ENCODE measurements around the gene PPIE.
A peak's percentile ranks its signal among the peaks of the same experiment; 100 is the strongest.

PPIE gene

DNA sequence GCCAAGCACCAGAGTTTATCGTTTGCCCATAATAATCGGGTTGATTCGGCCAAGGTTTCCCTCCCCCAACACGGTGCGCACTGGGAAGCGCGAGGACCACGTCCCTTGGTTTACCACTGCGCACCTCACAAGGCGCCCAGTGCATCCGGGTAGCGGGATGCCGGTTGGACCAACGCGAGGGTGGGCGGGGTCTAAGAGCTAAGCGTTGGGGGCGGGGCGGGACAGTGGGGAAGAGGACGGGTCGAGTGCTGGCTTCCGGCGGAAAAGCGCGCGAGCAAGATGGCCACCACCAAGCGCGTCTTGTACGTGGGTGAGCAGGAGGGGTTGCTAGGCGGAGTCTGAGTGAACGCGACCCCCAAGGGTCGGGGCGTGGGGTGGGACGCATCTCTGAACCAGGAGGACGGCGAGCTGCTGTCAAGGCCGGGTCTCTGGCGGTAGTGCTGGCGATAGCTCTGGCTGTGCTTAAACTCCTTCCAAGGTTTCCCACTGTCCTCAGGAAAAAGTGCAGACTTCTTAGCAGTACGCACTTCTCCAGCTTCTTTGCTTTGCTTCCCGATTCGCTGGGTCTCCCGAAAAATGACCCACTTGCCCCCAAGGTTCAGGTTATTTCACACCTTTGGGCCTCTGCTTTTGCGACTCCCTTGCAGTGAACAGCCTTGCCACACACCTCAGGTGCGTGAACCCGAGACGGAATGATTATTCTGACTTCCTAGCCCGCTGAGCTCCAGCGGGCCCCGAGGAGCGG is at the start of gene PPIE:
Gene PPIE, plus strand, starts transcription at position 261 of the 745 bp plus-strand sequence. Its CDS starts 19 bp downstream, at position 280.
- DNase-seq (ENCODE audit: low read depth) = peak; percentile 96

DNA sequence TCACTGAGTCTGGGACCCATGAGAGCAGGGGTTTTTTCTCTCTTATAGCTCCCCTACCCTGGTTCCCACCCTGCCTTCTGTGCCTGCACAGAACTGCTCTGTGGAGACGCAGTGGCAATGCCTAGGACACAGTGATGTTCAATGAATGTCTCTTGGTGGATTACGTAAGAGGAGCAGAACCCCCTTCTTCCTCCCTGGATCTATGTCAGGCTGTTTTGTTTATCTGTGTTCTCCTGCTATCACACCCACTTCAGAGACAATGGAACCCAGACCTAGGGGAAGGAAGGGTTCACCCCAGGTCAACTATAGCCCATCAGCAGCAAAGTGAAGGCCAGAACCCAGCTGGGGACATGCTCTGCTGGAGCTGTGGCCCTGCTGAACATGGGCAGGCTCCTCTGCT is 49.5 kb upstream of the PPIE start:
- DNase-seq (ENCODE audit: low read depth) = no peak

DNA sequence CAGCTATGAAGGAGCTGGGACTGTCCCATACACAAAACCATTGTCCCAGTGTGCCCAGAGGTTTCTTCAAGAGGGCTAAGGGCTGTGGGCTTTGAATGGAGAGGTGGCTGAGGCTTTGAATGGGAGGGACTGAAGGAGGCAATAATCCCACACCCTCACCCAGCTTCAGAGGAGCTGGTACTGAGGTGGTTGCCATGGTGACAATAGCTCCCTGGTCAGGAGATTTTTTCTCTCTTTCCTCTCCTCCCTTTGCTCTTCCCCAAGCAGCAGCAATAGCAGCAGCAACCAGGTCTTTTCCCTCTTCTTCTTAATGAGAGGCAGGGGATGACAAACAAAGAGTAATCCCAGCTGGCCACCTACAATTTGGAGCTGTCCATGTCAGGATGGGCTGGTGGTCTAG is 49.0 kb upstream of the PPIE start:
- DNase-seq (ENCODE audit: low read depth) = no peak

DNA sequence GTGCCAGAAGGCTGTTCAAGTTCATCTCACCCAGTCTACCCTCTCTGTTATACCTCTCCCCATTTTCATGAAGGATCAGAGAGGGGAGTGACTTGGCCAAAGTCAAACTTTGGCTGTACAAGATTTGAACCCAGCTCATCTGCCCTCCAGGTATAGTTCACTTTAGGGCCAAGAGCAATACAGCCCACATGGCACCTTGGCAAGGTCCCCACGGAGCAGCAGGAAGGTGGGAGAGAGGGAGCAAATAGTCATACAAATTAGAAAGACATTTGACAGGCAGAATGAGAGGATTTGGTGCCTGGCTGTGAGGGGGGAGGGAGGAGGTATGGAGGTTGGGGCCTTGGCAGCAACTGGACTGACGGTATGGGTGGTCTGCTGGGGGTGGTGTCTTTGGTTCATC is 48.5 kb upstream of the PPIE start:
- DNase-seq (ENCODE audit: low read depth) = no peak

DNA sequence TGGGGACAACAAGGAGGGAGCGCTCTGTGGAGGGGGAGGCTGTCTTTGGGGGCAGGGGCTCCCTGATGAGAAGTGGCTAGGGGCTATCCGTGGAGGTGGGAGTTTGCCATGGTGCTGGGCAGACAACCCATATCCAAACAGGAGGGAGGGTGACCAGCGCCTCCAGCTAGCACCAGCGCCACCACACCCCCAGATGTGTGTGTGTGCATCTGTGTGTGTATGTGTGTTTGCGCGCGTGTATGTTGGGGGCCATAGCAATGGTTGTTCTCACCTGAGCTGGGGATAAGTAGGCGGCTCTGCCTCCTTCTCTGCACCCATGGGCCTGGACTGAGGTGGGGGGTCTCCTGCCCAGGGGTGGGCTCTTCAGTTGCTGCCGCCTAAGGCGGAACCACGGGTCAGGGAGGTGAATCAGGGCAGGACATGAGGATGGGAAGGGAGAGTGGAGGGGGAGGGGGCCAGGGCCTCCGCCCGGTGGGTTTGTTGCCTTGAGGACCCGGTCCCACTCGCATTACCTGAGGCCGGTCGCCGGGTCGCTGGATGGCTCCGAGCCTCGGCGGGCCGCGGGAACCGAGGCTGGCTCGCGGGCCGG is 47.8 kb upstream of the PPIE start:
- DNase-seq (ENCODE audit: low read depth) = no peak

DNA sequence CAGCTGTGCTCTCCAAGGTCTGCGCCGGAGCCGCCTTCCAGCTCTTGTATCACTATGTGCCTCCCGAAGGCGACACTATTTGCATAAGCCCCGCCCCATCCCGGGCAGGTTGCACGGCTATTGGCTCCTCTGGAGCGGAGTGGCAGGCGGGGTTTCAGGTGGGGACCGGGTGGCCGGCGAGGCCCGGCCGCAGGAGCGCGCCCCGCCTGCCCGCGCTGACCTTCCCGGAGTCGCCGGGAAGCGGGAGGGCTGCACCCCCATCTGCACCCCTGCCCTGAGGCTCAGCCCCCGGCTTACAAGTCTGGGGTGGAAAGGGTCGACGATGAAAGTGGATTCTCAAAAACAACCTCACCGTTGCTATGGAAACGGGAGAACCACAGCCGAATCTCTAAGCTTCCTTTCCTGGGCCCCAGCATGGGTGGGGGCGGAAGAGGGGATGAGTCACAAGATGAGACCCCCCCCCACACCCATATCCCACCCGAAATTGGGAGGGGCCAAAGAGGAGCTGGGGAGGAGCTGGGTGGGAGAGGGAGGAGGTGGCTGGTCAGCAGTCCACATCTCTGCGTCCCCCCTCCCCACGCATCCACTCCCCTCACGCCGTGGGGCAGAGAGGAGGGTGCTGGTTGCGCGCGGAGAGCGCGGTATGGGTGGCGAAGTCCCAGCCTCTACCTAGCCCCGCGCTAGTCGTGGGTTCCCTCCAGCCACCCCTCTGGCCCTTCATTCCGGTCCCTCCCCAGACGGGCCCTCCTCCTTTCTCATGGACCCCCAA is 47.1 kb upstream of the PPIE start, which contains the start of gene HPCAL4:
Gene HPCAL4, minus strand, starts transcription at position 51 of the 769 bp plus-strand sequence. CDS start 6,830 bp downstream, outside the sequence.
- peak; percentile 87 for DNase-seq (ENCODE audit: low read depth)

DNA sequence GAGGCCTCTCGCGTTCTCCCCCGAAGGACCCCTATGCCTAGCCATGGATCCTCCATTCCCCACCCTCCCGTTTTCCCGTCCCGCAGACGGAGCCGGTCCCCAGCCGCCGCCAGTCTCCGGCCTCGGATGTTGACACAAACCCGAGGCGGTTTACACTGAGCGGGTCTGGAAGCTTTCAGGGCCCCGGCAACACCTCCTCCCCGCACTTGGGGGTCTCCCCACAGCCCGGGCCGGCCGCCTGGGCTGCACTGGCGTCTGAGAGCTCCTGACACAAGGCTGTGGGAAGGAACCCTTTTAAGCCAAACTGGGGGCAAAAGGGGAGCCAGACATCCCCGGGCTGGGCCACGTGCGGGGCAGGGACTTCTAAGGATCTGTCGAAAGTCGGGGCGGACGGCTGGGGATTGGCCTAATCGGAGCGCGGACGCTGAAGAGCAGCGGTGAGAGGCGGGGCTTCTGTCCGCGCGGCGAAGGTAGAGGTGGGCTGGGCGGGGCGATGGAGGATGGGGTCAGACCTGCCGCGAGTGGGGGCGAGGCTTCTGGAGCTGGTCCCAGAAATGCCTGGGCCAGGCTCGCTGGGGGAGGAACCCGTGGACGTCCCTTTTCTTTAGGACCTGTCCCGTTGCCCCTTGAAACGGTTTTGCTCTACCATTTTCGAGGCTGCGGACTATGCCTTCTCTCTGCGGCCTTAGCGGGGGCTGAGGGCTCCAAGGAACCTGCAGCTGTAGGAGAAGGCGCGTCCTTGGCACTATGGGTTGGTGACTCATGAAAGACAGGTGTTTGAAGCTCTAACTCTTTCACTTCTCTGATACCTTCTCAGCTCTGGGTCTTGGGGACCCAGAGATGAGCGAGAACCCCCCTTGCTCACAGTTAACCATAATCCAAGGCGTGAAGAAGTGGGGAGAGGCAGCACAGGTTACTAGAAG is 46.3 kb upstream of the PPIE start:
- DNase-seq (ENCODE audit: low read depth) = no peak

DNA sequence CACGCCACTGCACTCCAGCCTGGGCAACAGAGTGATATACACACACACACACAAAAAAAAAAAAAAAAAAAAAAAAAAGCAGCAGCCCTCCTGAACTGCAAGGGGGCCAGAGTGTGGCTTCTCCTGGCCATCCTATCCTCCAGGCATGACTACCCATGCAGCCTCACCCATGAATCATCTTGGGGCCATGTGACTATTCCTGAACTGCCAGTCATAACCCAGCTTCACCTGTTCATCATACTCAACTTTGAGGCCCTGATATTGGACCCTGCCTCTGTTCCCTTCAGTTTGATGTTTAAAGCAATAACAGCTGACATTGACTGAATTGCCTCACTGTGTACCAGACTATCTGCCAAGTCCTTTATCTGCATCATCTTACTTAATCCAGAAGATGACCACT is 44.7 kb upstream of the PPIE start:
- DNase-seq (ENCODE audit: low read depth) = no peak

DNA sequence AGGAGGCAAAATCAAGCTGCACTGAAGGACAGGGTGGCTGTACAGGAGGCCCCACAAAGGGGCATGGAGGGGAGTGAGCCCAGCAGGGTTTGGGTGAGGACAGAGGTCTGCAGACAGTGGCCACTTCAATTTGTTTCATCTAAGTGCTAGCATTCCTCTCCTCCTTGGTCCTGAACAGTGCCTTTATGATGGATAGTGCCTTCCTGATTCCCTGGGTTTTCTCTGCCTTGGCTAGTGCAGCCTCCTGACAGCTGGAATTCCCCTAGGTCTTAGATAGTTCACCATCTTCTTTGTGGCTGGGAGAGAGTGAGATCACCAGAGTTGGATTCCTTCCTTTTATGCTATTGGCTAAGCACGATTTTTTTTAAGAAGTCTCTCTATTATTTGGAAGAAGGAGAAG is 43.7 kb upstream of the PPIE start:
- DNase-seq (ENCODE audit: low read depth) = no peak

DNA sequence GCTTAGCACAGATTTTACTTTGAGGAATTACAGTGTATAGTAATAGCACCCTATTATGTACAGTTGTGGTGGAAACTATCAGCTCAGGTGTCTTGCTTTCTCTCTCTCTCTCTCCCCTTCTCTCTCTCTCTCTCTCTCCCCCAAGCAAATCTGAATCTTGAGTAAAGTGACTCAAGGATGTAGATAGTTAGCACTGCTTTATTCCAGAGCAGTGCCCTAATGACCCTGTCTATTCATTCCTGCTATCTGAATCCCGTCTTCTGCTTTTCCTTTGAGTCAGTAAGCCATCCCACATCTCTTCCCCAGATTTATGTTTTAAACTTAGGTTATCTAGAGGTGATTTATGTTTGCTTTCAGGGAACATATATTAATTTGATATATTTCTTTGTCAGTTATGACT is 42.2 kb upstream of the PPIE start:
- DNase-seq (ENCODE audit: low read depth) = no peak

DNA sequence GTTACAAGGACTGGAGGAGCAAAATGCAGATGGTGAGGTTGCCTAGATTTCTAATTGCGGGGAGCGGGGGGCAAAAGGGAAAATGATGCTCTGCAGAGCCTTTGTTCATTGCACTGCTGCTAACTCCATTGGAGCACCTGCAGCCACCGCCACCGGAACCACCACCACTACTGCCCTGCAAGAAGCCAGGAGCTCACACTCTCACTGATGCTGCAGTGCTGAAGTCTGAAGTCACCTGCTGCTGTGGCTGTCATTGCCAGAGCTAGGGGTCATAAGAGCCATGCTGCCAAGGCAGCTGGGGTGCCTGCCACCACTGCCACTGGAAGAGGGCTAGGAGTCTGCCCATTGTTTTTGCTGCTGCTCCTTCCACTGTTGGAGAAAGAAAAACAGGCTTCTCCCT is 40.1 kb upstream of the PPIE start:
- no peak for DNase-seq (ENCODE audit: low read depth)

DNA sequence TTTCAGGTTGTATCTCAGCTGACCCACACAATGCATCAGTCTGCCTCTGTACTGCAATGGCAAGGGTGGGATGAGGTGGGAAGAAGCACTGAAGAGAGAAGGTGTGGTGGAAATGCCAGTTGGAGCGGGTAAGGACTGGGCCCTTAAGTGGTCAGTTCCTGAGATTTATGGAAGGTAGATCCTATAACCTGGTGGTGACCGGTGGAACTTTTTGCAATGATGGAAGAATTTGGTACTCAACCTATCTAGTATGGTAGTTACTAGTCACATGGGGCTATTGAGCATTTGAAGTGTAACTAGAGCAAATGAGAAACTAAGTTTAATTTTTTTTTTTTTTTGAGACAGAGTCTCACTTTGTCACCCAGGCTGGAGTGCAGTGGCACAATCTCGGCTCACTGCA is 39.3 kb upstream of the PPIE start:
- no peak for DNase-seq (ENCODE audit: low read depth)

DNA sequence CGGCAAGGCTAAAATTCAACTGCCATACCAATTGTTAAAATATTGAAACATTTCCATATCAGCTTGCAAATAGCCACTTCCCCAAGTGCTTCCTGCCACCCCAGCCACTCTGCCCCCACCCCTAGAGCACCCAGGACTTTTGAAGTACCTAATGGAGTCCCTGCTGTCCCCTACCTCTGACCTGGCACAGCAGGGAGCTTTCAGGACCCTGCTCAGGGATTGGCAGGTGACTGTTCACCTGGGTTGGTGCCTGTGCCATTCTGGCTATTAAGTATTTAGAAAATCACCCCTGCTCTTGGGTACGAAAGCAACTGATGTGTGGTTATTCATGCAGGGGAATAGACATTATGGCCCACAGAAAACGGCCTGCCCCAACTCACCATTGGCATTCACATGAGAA is 38.3 kb upstream of the PPIE start:
- DNase-seq (ENCODE audit: low read depth) = no peak

DNA sequence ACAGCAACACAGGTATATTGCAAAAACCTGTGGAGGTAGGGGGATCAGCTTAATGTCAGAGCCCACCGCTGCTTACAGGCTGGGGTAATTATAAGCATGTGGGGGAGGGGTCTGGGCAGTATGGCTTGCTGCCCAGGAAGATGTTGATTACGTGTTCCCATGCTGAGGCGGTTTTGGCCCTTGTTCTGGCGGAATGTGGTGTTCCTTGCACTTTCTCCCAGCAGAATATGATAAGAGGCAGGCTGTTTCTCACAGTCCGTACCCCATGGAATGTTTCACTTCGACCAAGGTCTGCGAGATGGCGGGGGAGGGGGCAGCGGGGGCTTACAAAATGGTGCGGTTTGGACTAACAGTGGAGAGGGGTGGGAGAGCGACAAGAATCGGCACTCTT is 37.6 kb upstream of the PPIE start:
- no peak for DNase-seq (ENCODE audit: low read depth)

DNA sequence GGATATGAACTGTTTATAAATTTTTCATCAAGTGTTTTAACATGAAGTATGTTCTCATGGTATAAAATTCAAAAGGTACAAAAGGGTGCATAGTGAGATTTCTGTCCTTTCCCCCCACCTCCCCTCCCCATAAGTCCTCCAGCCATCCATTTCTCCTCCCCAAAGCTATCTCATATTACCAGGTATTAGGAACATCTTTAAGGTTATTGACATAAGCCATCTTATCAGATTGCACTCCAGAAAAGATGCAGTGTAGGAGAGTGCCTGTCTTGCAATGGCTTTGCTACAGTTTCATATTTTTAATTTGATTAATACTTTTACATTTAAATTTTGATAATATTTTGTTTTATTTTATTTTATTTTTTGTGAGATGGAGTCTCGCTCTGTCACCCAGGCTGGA is 33.9 kb upstream of the PPIE start:
- DNase-seq (ENCODE audit: low read depth) = no peak

DNA sequence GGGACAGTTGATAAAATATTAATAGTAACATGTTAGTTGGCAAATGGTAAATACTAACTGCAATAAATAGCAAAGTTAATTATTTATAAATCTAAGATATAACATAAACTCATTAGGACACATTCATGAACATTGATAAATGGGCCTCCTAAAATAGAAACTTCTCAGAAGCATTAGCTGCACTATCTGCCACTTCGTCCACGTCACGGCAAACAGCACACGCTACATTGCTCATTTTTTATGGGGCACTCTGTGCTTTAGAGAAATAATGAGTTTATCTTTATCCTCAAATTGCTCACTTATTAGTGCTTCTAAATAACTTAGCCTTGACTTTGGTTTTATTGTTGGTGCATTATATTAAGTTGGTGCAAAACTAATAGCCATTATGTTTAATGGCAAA is 31.2 kb upstream of the PPIE start:
- no peak for DNase-seq (ENCODE audit: low read depth)

DNA sequence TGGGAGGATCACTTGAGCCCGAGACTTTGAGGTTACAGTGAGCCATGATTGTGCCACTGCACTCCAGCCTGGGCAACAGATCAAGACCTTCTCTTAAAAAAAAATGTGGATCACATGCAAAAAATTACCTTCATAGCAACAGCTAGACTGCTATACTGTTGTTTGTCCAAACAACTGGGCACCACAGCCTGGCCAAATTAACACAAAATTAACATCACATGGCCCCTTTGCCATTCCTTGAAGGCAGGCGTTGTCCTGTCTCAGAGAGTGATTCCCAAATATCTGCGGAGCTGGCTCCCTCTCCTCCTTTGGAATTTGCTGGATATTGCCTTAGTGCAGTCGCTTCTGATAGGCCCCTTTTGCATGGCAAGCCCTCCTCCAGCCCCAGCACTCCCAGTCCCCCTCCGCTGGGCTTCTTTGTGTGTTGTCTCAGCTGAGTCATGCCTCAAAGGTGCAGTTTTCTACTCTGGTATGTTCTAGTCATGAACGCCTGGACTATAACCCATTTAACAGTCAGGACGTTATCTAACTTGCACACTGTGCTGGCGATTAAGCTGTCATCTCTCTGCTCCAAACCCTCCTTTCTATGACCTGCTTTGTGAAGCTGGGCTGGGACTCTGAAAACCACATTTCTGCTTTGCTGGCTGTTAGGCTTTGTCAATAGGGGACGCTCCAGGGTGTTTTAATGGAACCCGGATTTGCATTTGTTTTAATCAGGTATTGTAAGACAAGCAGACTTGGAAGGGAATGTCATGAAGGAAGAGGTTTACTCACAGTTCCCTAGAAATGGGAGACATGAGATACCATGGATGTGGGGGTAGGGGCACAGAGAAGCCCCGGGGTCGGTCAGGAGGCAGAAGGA is 27.3 kb upstream of the PPIE start:
- no peak for DNase-seq (ENCODE audit: low read depth)

DNA sequence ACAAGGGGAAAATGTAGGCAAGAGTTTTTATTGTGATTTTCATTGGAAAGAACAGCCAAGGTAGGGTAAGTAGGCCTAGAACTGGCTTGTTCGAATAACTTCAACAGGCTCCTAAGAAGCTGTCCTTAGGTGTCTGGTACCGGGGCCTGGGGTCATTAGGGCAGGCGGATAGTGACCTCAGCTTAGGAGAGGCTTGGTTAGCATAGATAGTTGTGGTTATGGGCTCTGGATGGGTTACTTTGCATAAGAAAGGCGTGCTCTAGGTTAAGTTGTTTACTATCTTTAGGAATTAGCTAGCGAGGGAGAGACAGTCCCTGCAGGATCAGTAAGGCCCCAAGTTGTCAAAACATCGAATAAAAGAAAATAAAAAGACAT is 26.7 kb upstream of the PPIE start:
- no peak for DNase-seq (ENCODE audit: low read depth)

DNA sequence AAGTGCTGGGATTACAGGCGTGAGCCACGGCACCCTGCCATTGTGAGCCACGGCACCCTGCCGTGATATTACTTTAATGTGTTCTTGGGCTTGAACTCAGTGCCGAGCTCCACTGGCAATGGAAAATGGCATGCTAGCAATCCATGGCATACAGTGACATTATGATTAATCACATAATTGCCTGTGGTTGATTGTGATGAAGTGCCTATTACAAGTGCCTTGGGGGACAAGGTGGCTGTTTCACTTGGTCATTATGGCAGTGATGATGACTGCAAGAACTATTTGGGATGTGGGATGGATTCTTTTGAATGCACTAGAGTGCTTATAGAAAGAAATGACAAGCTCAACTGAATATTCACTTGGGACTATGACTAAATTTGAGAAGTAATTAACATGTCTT is 25.1 kb upstream of the PPIE start:
- DNase-seq (ENCODE audit: low read depth) = no peak

DNA sequence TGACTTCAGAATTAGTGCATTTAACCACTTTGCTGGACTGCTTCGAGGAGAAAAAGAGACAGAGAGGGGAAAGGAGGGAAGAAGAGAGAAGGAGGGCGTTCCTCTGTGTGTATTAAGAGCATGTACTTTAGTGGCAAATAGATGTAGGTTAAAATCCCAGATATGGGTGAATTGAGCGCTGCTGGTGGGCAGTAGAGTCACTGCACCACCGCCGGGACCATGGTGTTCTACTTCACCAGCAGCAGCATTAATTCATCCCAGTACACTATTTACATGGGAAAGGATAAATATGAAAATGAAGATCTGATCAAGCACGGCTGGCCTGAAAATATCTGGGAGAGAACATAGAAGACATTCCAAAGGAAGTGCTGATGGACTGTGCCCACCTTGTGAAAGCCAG is 20.9 kb upstream of the PPIE start:
- no peak for DNase-seq (ENCODE audit: low read depth)

Data from activated T-cell treated with anti-CD3 and anti-CD28 coated beads for 1 hour (primary cell).